Measurements from ENCODE around the gene TTYH3.
A peak's percentile ranks its signal among the peaks of the same experiment; 100 is the strongest.

Gene TTYH3

DNA sequence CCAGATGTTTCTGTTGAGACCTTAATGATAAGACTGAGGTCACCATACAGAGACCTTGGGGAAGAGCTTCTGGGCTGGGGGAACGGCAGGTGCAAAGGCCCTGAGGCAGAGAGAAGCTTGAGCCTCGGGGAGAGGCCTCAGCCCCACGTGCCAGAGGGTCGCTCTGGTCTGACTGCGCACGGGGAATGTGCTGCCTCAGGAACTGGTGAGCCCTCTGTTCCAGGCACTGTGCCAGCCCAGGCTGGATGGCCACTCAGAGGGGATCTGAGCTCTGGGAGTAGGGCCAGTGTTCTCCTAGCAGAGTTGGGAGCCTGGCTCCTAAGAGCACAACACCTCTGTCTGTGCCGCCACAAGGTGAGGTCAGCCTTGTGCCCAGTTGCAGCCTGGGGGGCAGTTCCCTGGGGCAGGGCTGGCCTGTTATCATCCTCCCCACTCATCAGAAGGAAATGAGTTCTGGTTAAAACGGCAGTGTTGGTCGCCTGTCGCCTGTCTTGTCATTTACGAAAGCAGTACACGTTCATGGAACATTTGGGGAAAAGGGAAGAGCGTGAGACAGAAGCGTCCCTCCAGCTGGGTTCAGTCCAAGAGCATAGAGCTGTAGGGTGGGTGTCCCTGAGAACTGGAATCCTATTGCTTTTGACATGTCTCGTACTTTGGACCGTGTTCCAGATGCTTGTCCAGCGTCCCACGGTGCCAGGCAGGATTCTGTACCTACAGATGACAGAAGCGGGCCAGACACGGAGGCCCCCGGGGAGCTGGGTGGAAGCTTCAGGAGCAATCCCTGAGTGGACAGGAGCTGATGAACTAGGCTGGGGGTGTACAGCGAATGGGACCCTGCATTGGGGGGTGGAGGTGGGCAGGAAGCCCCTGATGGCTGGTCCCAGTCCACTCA lies 4.3 kb downstream of the TTYH3 start:
- no peak overlapping the region for H3K4me3 ChIP-seq (ENCODE audit: insufficient read depth, low read depth, low read length)
- H3K36me3 ChIP-seq (ENCODE audit: control insufficient read depth, insufficient read depth, low read length): peaks cover 4% of the 10 kb centered on the region
- H3K27me3 ChIP-seq (ENCODE audit: control insufficient read depth, insufficient read depth, low read length, poor library complexity, severe bottlenecking): no peaks in the 10 kb centered on the region
- no peaks in the 10 kb centered on the region for H3K9me3 ChIP-seq (ENCODE audit: control insufficient read depth, low read length)
- H3K4me1 ChIP-seq (ENCODE audit: control insufficient read depth, insufficient read depth, low read length): peaks cover 36% of the 10 kb centered on the region
- H3K27ac ChIP-seq (ENCODE audit: insufficient read depth, low read depth, low read length, poor library complexity, severe bottlenecking): no peak overlapping the region
- WGBS, 2 experiments: 96 to 97% methylated on average over 22 of the region's 22 CpGs

DNA sequence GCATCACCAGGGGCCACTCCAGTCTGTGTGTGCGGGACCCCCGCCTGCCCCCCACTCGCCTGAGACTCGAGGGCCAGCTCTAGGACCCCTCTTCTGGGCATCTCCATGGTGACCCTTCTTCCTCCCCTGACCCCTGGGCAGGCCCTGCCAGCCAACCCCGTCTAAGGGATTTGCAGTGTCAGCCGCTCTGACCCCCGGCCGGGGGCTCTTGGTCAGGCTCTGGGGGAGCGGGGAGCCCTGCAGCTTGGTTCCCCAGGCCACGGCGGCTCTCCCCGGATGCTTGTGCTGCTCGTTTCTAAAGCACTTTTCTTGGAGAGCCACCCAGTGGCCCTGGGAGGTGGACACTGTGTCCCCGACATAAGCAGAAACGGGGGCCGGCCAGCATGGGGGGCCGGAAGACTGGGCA lies 5.3 kb downstream of the TTYH3 start:
- peaks cover 46% of the 10 kb centered on the region for H3K4me1 ChIP-seq (ENCODE audit: control insufficient read depth, insufficient read depth, low read length)

DNA sequence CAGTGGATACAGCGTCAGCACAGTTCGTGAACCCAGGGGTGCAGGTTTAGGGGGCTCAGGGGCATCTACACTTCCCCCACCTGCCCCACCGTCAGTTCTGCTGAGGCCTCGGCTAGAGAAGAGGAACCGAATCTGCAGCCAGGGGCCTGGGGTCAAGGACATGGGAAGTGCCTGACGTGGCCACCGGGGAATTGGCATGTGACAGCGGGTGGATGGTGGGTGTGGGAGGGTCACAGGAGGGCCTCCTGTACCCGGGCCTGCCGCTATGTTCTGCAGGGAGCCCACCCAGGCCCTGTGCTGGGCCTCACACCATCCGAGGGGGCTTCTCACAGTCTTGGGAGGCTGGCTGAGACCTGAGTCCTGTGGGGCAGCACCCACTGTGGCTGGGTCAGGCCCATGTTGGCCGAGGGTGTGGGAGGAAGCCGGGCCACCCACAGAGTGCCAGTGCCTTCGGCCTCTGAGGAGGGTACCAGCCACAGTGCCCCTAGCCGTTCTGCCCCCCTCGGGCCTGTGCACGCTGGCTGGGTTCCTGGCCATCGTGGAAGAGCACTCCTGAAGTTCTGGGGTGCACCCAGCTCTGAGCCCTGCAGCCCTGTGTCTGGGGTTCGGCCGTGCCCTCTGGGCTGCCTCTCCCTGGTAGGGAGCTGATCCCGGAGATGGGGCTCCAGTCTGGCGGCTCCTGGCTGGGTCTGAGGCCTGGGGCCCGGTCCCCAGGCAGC lies 5.9 kb downstream of the TTYH3 start:
- peaks cover 48% of the 10 kb centered on the region for H3K4me1 ChIP-seq (ENCODE audit: control insufficient read depth, insufficient read depth, low read length)
- peaks cover 4% of the 10 kb centered on the region for H3K36me3 ChIP-seq (ENCODE audit: control insufficient read depth, insufficient read depth, low read length)
- no peak overlapping the region for H3K27ac ChIP-seq (ENCODE audit: insufficient read depth, low read depth, low read length, poor library complexity, severe bottlenecking)
- WGBS, 2 experiments: 90 to 91% methylated on average over 23 of the region's 23 CpGs
- H3K27me3 ChIP-seq (ENCODE audit: control insufficient read depth, insufficient read depth, low read length, poor library complexity, severe bottlenecking): no peaks in the 10 kb centered on the region
- H3K9me3 ChIP-seq (ENCODE audit: control insufficient read depth, low read length): no peaks in the 10 kb centered on the region
- H3K4me3 ChIP-seq (ENCODE audit: insufficient read depth, low read depth, low read length): no peak overlapping the region

More for the DNA sequence above, 5.3 kb downstream of the TTYH3 start:
- H3K4me3 ChIP-seq (ENCODE audit: insufficient read depth, low read depth, low read length): no peak overlapping the region
- no peaks in the 10 kb centered on the region for H3K9me3 ChIP-seq (ENCODE audit: control insufficient read depth, low read length)
- H3K36me3 ChIP-seq (ENCODE audit: control insufficient read depth, insufficient read depth, low read length): peaks cover 4% of the 10 kb centered on the region
- 93 to 94% methylated on average over 17 of the region's 17 CpGs for WGBS, 2 experiments
- H3K27ac ChIP-seq (ENCODE audit: insufficient read depth, low read depth, low read length, poor library complexity, severe bottlenecking): no peak overlapping the region
- no peaks in the 10 kb centered on the region for H3K27me3 ChIP-seq (ENCODE audit: control insufficient read depth, insufficient read depth, low read length, poor library complexity, severe bottlenecking)

- Histone ChIP-seq H3K27me3 (ENCODE audit: control insufficient read depth, insufficient read depth, low read length, poor library complexity, severe bottlenecking) (no peaks in the 10 kb centered on the region), H3K4me3 (ENCODE audit: insufficient read depth, low read depth, low read length) (no peak overlapping the region), H3K4me1 (ENCODE audit: control insufficient read depth, insufficient read depth, low read length) (peaks cover 48% of the 10 kb centered on the region), H3K36me3 (ENCODE audit: control insufficient read depth, insufficient read depth, low read length) (peaks cover 4% of the 10 kb centered on the region), H3K9me3 (ENCODE audit: control insufficient read depth, low read length) (no peaks in the 10 kb centered on the region), H3K27ac (ENCODE audit: insufficient read depth, low read depth, low read length, poor library complexity, severe bottlenecking) (no peak overlapping the region)
- WGBS, 2 experiments: 92% methylated on average over 34 of the region's 34 CpGs
These were observed 6.6 kb downstream of the TTYH3 start for GRCh38 chr7:2638224-2638991.

GRCh38 chr7:2639181-2639681 lies 7.4 kb downstream of the TTYH3 start:
- Histone ChIP-seq H3K27me3 (ENCODE audit: control insufficient read depth, insufficient read depth, low read length, poor library complexity, severe bottlenecking) (no peaks in the 10 kb centered on the region), H3K27ac (ENCODE audit: insufficient read depth, low read depth, low read length, poor library complexity, severe bottlenecking) (no peak overlapping the region), H3K36me3 (ENCODE audit: control insufficient read depth, insufficient read depth, low read length) (peaks cover 4% of the 10 kb centered on the region), H3K9me3 (ENCODE audit: control insufficient read depth, low read length) (no peaks in the 10 kb centered on the region), H3K4me1 (ENCODE audit: control insufficient read depth, insufficient read depth, low read length) (peaks cover 46% of the 10 kb centered on the region), H3K4me3 (ENCODE audit: insufficient read depth, low read depth, low read length) (no peak overlapping the region)
- 91 to 93% methylated on average over 24 of the region's 24 CpGs for WGBS, 2 experiments

DNA sequence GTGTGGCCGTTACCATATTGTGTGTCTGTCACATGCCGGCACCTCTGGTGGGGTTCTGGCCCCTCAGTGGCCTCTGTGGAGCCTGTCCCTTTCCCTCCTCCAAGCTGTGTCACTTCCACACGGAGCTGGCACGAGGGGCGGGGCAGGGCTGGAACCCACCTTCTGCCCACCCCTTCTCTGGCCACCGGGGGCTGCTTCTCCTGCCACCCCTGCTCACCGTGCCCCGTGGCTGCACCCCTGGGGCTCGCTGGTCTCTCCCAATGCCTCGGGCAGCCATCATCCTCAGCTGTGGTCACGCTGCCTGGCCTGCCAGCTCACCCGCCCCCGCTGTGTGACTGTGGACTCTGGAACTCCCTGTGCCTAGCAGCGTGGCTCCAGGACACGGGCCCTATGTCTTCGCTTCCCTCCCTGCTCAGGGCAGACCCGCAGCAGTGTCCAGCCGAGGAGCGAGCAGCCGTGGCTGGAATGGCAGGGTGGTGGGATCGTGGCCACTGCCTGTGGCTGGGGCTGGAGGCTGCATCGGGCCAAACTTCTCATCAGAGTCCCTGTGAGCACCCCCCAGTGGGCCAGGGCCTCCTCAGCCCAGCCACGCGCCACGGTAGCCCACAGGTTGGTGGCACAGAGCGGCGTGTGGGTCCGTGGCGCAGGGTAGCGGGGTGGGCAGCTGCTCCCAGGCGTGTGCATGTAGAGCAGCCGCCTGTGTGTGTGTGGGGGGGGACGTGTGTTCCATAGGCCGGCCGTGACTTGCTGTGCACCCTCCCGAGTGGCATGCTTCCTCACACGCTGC lies 8.1 kb downstream of the TTYH3 start:
- Histone ChIP-seq H3K27ac (ENCODE audit: insufficient read depth, low read depth, low read length, poor library complexity, severe bottlenecking) (no peak overlapping the region), H3K27me3 (ENCODE audit: control insufficient read depth, insufficient read depth, low read length, poor library complexity, severe bottlenecking) (no peaks in the 10 kb centered on the region), H3K4me3 (ENCODE audit: insufficient read depth, low read depth, low read length) (no peak overlapping the region), H3K9me3 (ENCODE audit: control insufficient read depth, low read length) (no peaks in the 10 kb centered on the region), H3K4me1 (ENCODE audit: control insufficient read depth, insufficient read depth, low read length) (peaks cover 50% of the 10 kb centered on the region), H3K36me3 (ENCODE audit: control insufficient read depth, insufficient read depth, low read length) (peaks cover 4% of the 10 kb centered on the region)
- 92 to 93% methylated on average over 37 of the region's 37 CpGs for WGBS, 2 experiments

DNA sequence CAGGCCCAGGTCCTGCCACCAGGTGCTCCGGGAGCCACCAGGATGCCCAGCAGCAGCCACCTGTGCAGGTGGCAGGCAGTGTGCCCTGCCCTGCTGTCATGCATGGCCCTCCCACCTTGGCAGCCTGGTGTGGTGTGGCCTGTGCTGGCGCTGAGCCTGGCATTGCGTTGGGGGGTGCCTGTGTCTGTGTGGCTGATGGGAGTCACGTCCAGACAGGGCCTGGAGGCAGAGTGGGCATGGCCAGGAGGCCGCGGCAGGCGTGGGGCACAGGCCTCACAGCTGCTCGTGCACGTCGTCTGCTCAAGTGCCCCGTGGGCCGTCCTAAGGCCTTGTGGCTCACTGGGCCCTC lies 8.7 kb downstream of the TTYH3 start:
- Histone ChIP-seq H3K36me3 (ENCODE audit: control insufficient read depth, insufficient read depth, low read length) (peaks cover 2% of the 10 kb centered on the region), H3K9me3 (ENCODE audit: control insufficient read depth, low read length) (no peaks in the 10 kb centered on the region), H3K27ac (ENCODE audit: insufficient read depth, low read depth, low read length, poor library complexity, severe bottlenecking) (peak overlapping the region; percentile 93), H3K4me3 (ENCODE audit: insufficient read depth, low read depth, low read length) (no peak overlapping the region), H3K27me3 (ENCODE audit: control insufficient read depth, insufficient read depth, low read length, poor library complexity, severe bottlenecking) (no peaks in the 10 kb centered on the region), H3K4me1 (ENCODE audit: control insufficient read depth, insufficient read depth, low read length) (peaks cover 56% of the 10 kb centered on the region)
- 90 to 92% methylated on average over 12 of the region's 12 CpGs for WGBS, 2 experiments

- 67 to 71% methylated on average over 9 of the region's 9 CpGs for WGBS, 2 experiments
- peaks cover 57% of the 10 kb centered on the region for H3K4me1 ChIP-seq (ENCODE audit: control insufficient read depth, insufficient read depth, low read length)
- no peak overlapping the region for H3K4me3 ChIP-seq (ENCODE audit: insufficient read depth, low read depth, low read length)
These were observed 9.1 kb downstream of the TTYH3 start for GRCh38 chr7:2640846-2641316.

More at GRCh38 chr7:2640846-2641316, 9.1 kb downstream of the TTYH3 start:
- Histone ChIP-seq H3K9me3 (ENCODE audit: control insufficient read depth, low read length) (no peaks in the 10 kb centered on the region), H3K27me3 (ENCODE audit: control insufficient read depth, insufficient read depth, low read length, poor library complexity, severe bottlenecking) (no peaks in the 10 kb centered on the region), H3K36me3 (ENCODE audit: control insufficient read depth, insufficient read depth, low read length) (no peaks in the 10 kb centered on the region), H3K27ac (ENCODE audit: insufficient read depth, low read depth, low read length, poor library complexity, severe bottlenecking) (peak overlapping the region; percentile 93)

Data from ectodermal cell (in vitro differentiated cells).